K562 (cell line): ENCODE results near the gene GLIS1. TPM values are rescaled to one million over a fixed set of nuclear protein-coding genes. Genes with fewer than 3 reads are reported as not detected.

Source experiments
- ATAC-seq: fragments of 200-7000 bp; cut with Tn5 transposase; 3 replicates; pipeline ENCODE4 v1.9.1; 2020; ENCODE audit warnings: moderate library complexity
- BruUV-seq: library from RNA; stranded (reverse); fragments of 400-500 nt; replicated peaks from 2 replicates; lab custom pipeline; 2021; lab: Mats Ljungman, UMichigan
- CTCF ChIA-PET: fragments of 300-600 bp; formaldehyde crosslinking; extraction: SDS; loops from one replicate; lab custom pipeline; 2021; ENCODE audit warnings: low intra/inter-chr PET ratio; lab: Yijun Ruan, JAX
- POLR2A ChIA-PET: fragments of 300-600, 350-650 bp; sonication (Branson Sonifier 250); formaldehyde crosslinking; extraction: SDS; loops from one replicate; lab custom pipeline; 2021; ENCODE audit warnings: antibody characterized with exemption, inconsistent platforms; lab: Yijun Ruan, JAX
- DNase-seq, 4 experiments: peaks; one replicate each; pipeline versions ENCODE4 v3.0.0 to v3.0.0-alpha.2; 2011 to 2018; ENCODE audit warnings: low spot score in 3 of 4, mixed read lengths in 3 of 4; ENCODE audit errors: extremely low read depth in 1 of 4
- FAIRE-seq: peaks from 2 replicates; lab custom pipeline; 2011; peaks lifted over from hg19 to GRCh38; lab: Jason Lieb, UNC
- H2AFZ ChIP-seq: 2 replicates; pipeline ENCODE4 v1.6.0; 2011; ENCODE audit warnings: low read depth, low read length, control low read depth, inconsistent platforms
- H3K27ac ChIP-seq: fragments of 200-600 bp; 3 replicates; pipeline ENCODE4 v1.8.0; 2011; ENCODE audit warnings: low read depth, mild to moderate bottlenecking, control low read depth, inconsistent platforms, low read length, moderate library complexity, mixed read lengths; ENCODE audit errors: extremely low read depth
- H3K27me3 ChIP-seq, 2 experiments: fragments of 300-600 bp in 1 of 2; 2 replicates in 1 of 2; 3 replicates in 1 of 2; pipeline versions ENCODE4 v1.6.0 to v1.8.0; 2011; ENCODE audit warnings: inconsistent platforms in 2 of 2, low read length in 2 of 2, mild to moderate bottlenecking in 1 of 2, mixed read lengths in 1 of 2, moderate library complexity in 1 of 2; ENCODE audit not compliant: control insufficient read depth in 2 of 2, insufficient read depth in 2 of 2
- H3K36me3 ChIP-seq: fragments of 300-600 bp; 3 replicates; pipeline ENCODE4 v1.8.0; 2011; ENCODE audit warnings: mild to moderate bottlenecking, low read length, inconsistent platforms; ENCODE audit not compliant: control insufficient read depth, insufficient read depth
- H3K4me1 ChIP-seq, 2 experiments: fragments of 200-600 bp in 1 of 2; replicated peaks in 1 of 2; 2 replicates in 1 of 2; 3 replicates in 1 of 2; pipeline versions ENCODE4 v1.5.1 to v1.8.0; 2011; ENCODE audit warnings: inconsistent platforms in 2 of 2, low read length in 2 of 2, mild to moderate bottlenecking in 1 of 2, mixed read lengths in 1 of 2, moderate library complexity in 1 of 2; ENCODE audit not compliant: control insufficient read depth in 2 of 2, insufficient read depth in 2 of 2
- H3K4me2 ChIP-seq: 2 replicates; pipeline ENCODE4 v1.6.1; 2011; ENCODE audit warnings: low read length, control low read depth, inconsistent platforms, mixed read lengths; ENCODE audit not compliant: insufficient read depth
- H3K4me3 ChIP-seq: fragments of 200-600 bp; sonication (generic), shearing (Covaris generic); 2 replicates; pipeline ENCODE4 v1.5.1; 2016; ENCODE audit warnings: control low read depth, inconsistent platforms
- H3K79me2 ChIP-seq: fragments of 200-600 bp; 3 replicates; pipeline ENCODE4 v1.8.0; 2011; ENCODE audit warnings: low read length, inconsistent platforms; ENCODE audit not compliant: control insufficient read depth, insufficient read depth
- H3K9ac ChIP-seq, 2 experiments: 2 replicates each; pipeline versions ENCODE4 v1.6.0 to v1.6.1; 2011; ENCODE audit warnings: low read depth in 2 of 2, low read length in 2 of 2, control low read depth in 1 of 2, inconsistent platforms in 1 of 2, mild to moderate bottlenecking in 1 of 2, mixed read lengths in 1 of 2; ENCODE audit not compliant: insufficient read depth in 1 of 2
- H3K9me1 ChIP-seq: one replicate; pipeline ENCODE4 v1.6.0; 2011; ENCODE audit warnings: inconsistent platforms, mild to moderate bottlenecking, low read length, moderate library complexity; ENCODE audit not compliant: control insufficient read depth, insufficient read depth
- H3K9me3 ChIP-seq: replicated peaks from 2 replicates; pipeline ENCODE4 v1.5.1; 2011; ENCODE audit warnings: low read depth, low read length, inconsistent platforms; ENCODE audit not compliant: control insufficient read depth, insufficient read depth
- H4K20me1 ChIP-seq: replicated peaks from 2 replicates; pipeline ENCODE4 v1.6.1; 2011; ENCODE audit warnings: low read length, inconsistent platforms, mixed read lengths; ENCODE audit not compliant: control insufficient read depth, insufficient read depth
- CBX2 ChIP-seq: fragments of 200-600 bp; sonication (generic); IDR thresholded peaks from one replicate; pipeline ENCODE4 v1.6.1; 2012; ENCODE audit warnings: mild to moderate bottlenecking, low read length, inconsistent platforms; ENCODE audit not compliant: insufficient read depth, poor library complexity, severe bottlenecking
- FOXM1 ChIP-seq, 2 experiments: fragments of 450-650 bp in 1 of 2; sonication (generic) in 1 of 2; formaldehyde crosslinking in 1 of 2; IDR thresholded peaks; 2 replicates each; pipeline versions ENCODE4 v1.6.1 to v1.9.0; 2017 to 2022; ENCODE audit warnings: low read depth in 2 of 2, mild to moderate bottlenecking in 2 of 2, missing genetic modification reagents in 1 of 2, moderate library complexity in 1 of 2
- KLF16 ChIP-seq: IDR thresholded peaks from 2 replicates; pipeline ENCODE4 v1.6.1; 2016; ENCODE audit warnings: antibody characterized with exemption
- TAL1 ChIP-seq: fragments of 450-650 bp; IDR thresholded peaks from 2 replicates; pipeline ENCODE4 v1.6.1; 2016; ENCODE audit warnings: mild to moderate bottlenecking
- WGBS: fragments of 100-300 bp; shearing (Covaris generic); methylation state at CpG from one replicate; pipeline ENCODE4 v1.1.6; 2016; ENCODE audit warnings: low coverage, mixed read lengths; ENCODE audit not compliant: insufficient coverage; ENCODE audit errors: missing lambda C conversion rate; 5-methylcytosine and 5-hydroxymethylcytosine counted together
- in situ Hi-C: fragments of 300-500 bp; cut with MboI; formaldehyde crosslinking; loops from 4 replicates; pipeline ENCODE4 v1.15.0; 2018; ENCODE audit warnings: inconsistent platforms, mixed read lengths
- intact Hi-C: fragments of 100-400 bp; cut with micrococcal nuclease; formaldehyde crosslinking; loops from 2 replicates; pipeline ENCODE4 v1.14.2; 2022
- polyA plus RNA-seq, 8 experiments: library from polyadenylated mRNA; depleted of rRNA in 4 of 8; stranded (reverse) in 5 of 8; unstranded in 3 of 8; fragments of >200 nt; fragmentation: Nextera tagmentation in 2 of 8; fragmentation: Illumina TruSeq in 1 of 8; extraction: Ambion mirVana in 2 of 8; extraction: Trizol in 1 of 8; gene quantifications; 2 replicates each; pipeline versions ENCODE4 v1.2.1 to v1.2.3, GENCODE V29; 2011 to 2014; ENCODE audit warnings: inconsistent platforms in 1 of 8, missing spikeins in 1 of 8
- total RNA-seq, 7 experiments: library from RNA; depleted of rRNA in 6 of 7; stranded (reverse); fragments of >200 nt in 6 of 7; fragmentation: Illumina TruSeq in 2 of 7; extraction: Trizol in 2 of 7; gene quantifications; 2 replicates each; pipeline versions ENCODE4 v1.2.1 to v1.2.3, GENCODE V29; 2011 to 2021; ENCODE audit warnings: low replicate concordance in 1 of 7
- TF ChIP-seq, protein P1 (sequence below): fragments of 450-650 bp; IDR thresholded peaks from 2 replicates; pipeline ENCODE4 v1.6.1; 2016
- TF ChIP-seq, protein P2 (sequence below): fragments of 450-650 bp; IDR thresholded peaks from 2 replicates; pipeline ENCODE4 v1.6.1; 2018; ENCODE audit warnings: mild to moderate bottlenecking, low read depth; ENCODE audit not compliant: partially characterized antibody

The GLIS1 gene
- total and polyA plus RNA-seq, 9 of the 15 experiments (the other 6 are each of a cell fraction or from before 2014, with no cell fraction given): not detected

- TF ChIP-seq, protein P1, sequence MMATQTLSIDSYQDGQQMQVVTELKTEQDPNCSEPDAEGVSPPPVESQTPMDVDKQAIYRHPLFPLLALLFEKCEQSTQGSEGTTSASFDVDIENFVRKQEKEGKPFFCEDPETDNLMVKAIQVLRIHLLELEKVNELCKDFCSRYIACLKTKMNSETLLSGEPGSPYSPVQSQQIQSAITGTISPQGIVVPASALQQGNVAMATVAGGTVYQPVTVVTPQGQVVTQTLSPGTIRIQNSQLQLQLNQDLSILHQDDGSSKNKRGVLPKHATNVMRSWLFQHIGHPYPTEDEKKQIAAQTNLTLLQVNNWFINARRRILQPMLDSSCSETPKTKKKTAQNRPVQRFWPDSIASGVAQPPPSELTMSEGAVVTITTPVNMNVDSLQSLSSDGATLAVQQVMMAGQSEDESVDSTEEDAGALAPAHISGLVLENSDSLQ: 0 out of 2 replicates have a peak, but pooled peaks have one; percentile 11
- TF ChIP-seq, protein P2, sequence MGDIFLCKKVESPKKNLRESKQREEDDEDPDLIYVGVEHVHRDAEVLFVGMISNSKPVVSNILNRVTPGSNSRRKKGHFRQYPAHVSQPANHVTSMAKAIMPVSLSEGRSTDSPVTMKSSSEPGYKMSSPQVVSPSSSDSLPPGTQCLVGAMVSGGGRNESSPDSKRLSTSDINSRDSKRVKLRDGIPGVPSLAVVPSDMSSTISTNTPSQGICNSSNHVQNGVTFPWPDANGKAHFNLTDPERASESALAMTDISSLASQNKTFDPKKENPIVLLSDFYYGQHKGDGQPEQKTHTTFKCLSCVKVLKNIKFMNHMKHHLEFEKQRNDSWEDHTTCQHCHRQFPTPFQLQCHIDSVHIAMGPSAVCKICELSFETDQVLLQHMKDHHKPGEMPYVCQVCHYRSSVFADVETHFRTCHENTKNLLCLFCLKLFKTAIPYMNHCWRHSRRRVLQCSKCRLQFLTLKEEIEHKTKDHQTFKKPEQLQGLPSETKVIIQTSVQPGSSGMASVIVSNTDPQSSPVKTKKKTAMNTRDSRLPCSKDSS: no peak
- TF ChIP-seq TAL1 (no peak), FOXM1 (IDR thresholded peaks at IDR 0.05; ENCODE audit: low read depth) (no peak), FOXM1 (CRISPR knock-in tag; IDR thresholded peaks at IDR 0.05; ENCODE audit: low read depth) (no peak), KLF16 (no peak)
These were observed 221.1 kb downstream of the GLIS1 start (continued) for GRCh38 chr1:53517821-53518352.

DNA sequence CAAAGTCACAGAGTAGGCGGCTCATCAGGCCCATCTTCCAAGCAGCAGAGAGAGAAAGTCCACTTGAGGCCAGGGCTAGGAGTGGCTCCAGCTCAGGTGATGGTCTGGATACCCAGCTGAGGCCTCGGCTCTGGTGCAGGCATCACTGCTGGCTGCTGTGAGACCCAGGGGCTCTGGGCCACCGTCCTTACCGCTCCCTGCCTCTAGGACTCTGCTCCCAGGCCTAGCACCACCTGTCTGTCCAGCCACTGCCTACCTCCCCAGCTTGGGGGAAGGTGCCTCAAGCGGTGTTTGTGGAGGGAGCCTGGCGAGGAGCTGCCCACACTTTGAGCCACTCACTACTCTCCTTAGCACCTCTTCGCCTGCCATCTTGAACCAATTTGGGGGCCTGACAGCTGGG, 221.9 kb downstream of the GLIS1 start:
- Histone ChIP-seq H3K9me1 (no peaks in the 10 kb centered on the region), H3K9ac (no peak overlapping the region), H3K36me3 (no peaks in the 10 kb centered on the region), H3K27me3 (peaks cover 28 to 88% of the 10 kb centered on the region in 2 experiments), H2AFZ (no peak overlapping the region), H3K9me3 (no peaks in the 10 kb centered on the region), H3K4me3 (no peak overlapping the region), H3K4me2 (no peak overlapping the region), H3K79me2 (no peaks in the 10 kb centered on the region), H3K27ac (no peak overlapping the region), H4K20me1 (peaks cover 25% of the 10 kb centered on the region), H3K4me1 (peaks cover 0 to 4% of the 10 kb centered on the region in 2 experiments; a peak in 1 of 5 replicates)
- no peak for TF ChIP-seq CBX2
- CTCF ChIA-PET: no interaction called here
- FAIRE-seq (no peak), ATAC-seq (peak; percentile 44), DNase-seq (no peak)
- in situ Hi-C loops (no loop called here), intact Hi-C loops (no loop called here)
- POLR2A ChIA-PET: interaction anchor here (0.6 to 1.6 kb wide), 4 partner anchors 9 to 150 kb away, joined by 3 to 4 read pairs (median 4); no protein-coding TSS in a partner anchor
- WGBS: 2% methylated on average over 7 of the region's 7 CpGs
- BruUV-seq: no TSS peak
